ENCODE results near the gene MYLK.

GRCh38 chr3:123809597-123809996, 74.5 kb downstream of the MYLK start:
- TF ChIP-seq POLR2A (IDR thresholded peaks at IDR 0.05) (no peak), CTCF (IDR thresholded peaks at IDR 0.05) (no peak)
